Loucy (cell line): ENCODE measurements around the gene TNFAIP8.
"Not testable (repeated sequence)": the region's sequence is repeated elsewhere in the genome, so short reads cannot be mapped to it uniquely, and the experiment has no call there.

ENCODE experiments used
- CTCF ChIP-seq: fragments of 200-600 bp; sonication (generic); conservative IDR thresholded peaks from 2 replicates; pipeline ENCODE4 v1.5.1; 2014; ENCODE audit warnings: mild to moderate bottlenecking, antibody characterized with exemption, low read length
- EZH2phosphoT487 ChIP-seq: fragments of 200-600 bp; IDR thresholded peaks from 2 replicates; pipeline ENCODE4 v1.6.1; 2018; ENCODE audit warnings: antibody characterized with exemption, mild to moderate bottlenecking, moderate library complexity, borderline replicate concordance

- TF ChIP-seq CTCF, EZH2phosphoT487: not testable (repeated sequence)
Measured at GRCh38 chr5:119438587-119438917, 82.7 kb downstream of the TNFAIP8 start.
